PC-3 (cell line): ENCODE results near the gene GPR18. TPM values are rescaled to one million over a fixed set of nuclear protein-coding genes. Genes with fewer than 3 reads are reported as not detected.

Source experiments
- ATAC-seq: fragments of 200-7000 bp; cut with Tn5 transposase; 2 replicates; pipeline ENCODE4 v1.9.1; 2020; ENCODE audit warnings: mild to moderate bottlenecking, moderate library complexity
- BruUV-seq: library from RNA; stranded (reverse); fragments of 400-500 nt; replicated peaks from 2 replicates; lab custom pipeline; 2021; lab: Mats Ljungman, UMichigan
- CTCF ChIA-PET: fragments of 300-600 bp; sonication (Branson Sonifier 250); formaldehyde crosslinking; loops from one replicate; lab custom pipeline; 2022; ENCODE audit warnings: antibody characterized with exemption; lab: Charles Lee
- POLR2A ChIA-PET: fragments of 300-600 bp; sonication (Branson Sonifier 250); formaldehyde crosslinking; loops from one replicate; lab custom pipeline; 2022; ENCODE audit warnings: antibody characterized with exemption; ENCODE audit not compliant: unreplicated experiment; lab: Charles Lee
- DNase-seq: peaks from one replicate; pipeline ENCODE4 v3.0.0-alpha.2; 2015
- H2AFZ ChIP-seq: fragments of 300-600 bp; sonication (generic); 2 replicates; pipeline ENCODE4 v1.6.0; 2016; ENCODE audit warnings: antibody characterized with exemption, low read length
- H3F3A ChIP-seq: fragments of 300-600 bp; sonication (generic); one replicate; pipeline ENCODE4 v1.6.0; 2017; ENCODE audit warnings: antibody characterized with exemption, low read length, control low read depth, mild to moderate bottlenecking; ENCODE audit not compliant: unreplicated experiment
- H3K27ac ChIP-seq: fragments of 300-600 bp; sonication (generic); 2 replicates; pipeline ENCODE4 v1.5.1; 2016; ENCODE audit warnings: mild to moderate bottlenecking, low read length
- H3K27me3 ChIP-seq: fragments of 300-600 bp; sonication (generic); 2 replicates; pipeline ENCODE4 v1.6.1; 2016; ENCODE audit warnings: low read length, mixed read lengths
- H3K36me3 ChIP-seq: fragments of 300-600 bp; sonication (generic); 2 replicates; pipeline ENCODE4 v1.6.1; 2016; ENCODE audit warnings: low read depth, mixed run types, low read length, mixed read lengths
- H3K4me1 ChIP-seq: fragments of 300-600 bp; sonication (generic); 2 replicates; pipeline ENCODE4 v1.5.1; 2016; ENCODE audit warnings: low read length; ENCODE audit not compliant: insufficient read depth
- H3K4me2 ChIP-seq: fragments of 300-600 bp; sonication (generic); 2 replicates; pipeline ENCODE4 v1.6.0; 2016; ENCODE audit warnings: low read length
- H3K4me3 ChIP-seq: fragments of 300-600 bp; sonication (generic); 2 replicates; pipeline ENCODE4 v1.5.1; 2016; ENCODE audit warnings: mild to moderate bottlenecking, low read length, mixed read lengths
- H3K79me2 ChIP-seq: fragments of 300-600 bp; sonication (generic); 2 replicates; pipeline ENCODE4 v1.6.1; 2017; ENCODE audit warnings: low read length, mixed read lengths
- H3K9ac ChIP-seq: fragments of 300-600 bp; sonication (generic); 2 replicates; pipeline ENCODE4 v1.6.0; 2016; ENCODE audit warnings: mild to moderate bottlenecking, low read length
- H3K9me2 ChIP-seq: fragments of 300-600 bp; sonication (generic); replicated peaks from 2 replicates; pipeline ENCODE4 v1.6.1; 2016; ENCODE audit warnings: mixed run types, low read length, mixed read lengths
- H3K9me3 ChIP-seq: fragments of 300-600 bp; sonication (generic); 2 replicates; pipeline ENCODE4 v1.6.1; 2016; ENCODE audit warnings: low read length, mixed read lengths
- H4K20me1 ChIP-seq: fragments of 300-600 bp; sonication (generic); 2 replicates; pipeline ENCODE4 v1.6.1; 2016; ENCODE audit warnings: low read length, mixed read lengths
- EZH2 ChIP-seq: fragments of 300-600 bp; sonication (generic); IDR thresholded peaks from one replicate; pipeline ENCODE4 v1.6.1; 2017; ENCODE audit warnings: antibody characterized with exemption, mild to moderate bottlenecking, low read length; ENCODE audit not compliant: unreplicated experiment
- EZH2phosphoT487 ChIP-seq: fragments of 300-600 bp; sonication (generic); IDR thresholded peaks from 2 replicates; pipeline ENCODE4 v1.6.1; 2018; ENCODE audit warnings: mild to moderate bottlenecking, antibody characterized with exemption, low read length, borderline replicate concordance
- intact Hi-C: fragments of 100-400 bp; cut with micrococcal nuclease; formaldehyde crosslinking; loops from 2 replicates; pipeline ENCODE4 v1.9.0; 2023
- total RNA-seq: library from RNA; depleted of rRNA; stranded (reverse); fragments of >200 nt; gene quantifications from 2 replicates; pipeline ENCODE4 v1.2.3, GENCODE V29; 2014
- TF ChIP-seq, protein P1 (sequence below): fragments of 300-600 bp; sonication (generic); conservative IDR thresholded peaks from 2 replicates; pipeline ENCODE4 v1.5.1; 2017; ENCODE audit warnings: antibody characterized with exemption, low read depth, mild to moderate bottlenecking, low read length

The GPR18 gene
- total RNA-seq, 1 experiment from 2014 or later = not detected

- no TSS peak for BruUV-seq
- Histone ChIP-seq H3F3A (no peaks in the 10 kb centered on the region), H2AFZ (no peak overlapping the region), H4K20me1 (0 out of 2 replicates have a peak, but pooled peaks cover 6% of the 10 kb centered on the region), H3K9me2 (no peaks in the 10 kb centered on the region), H3K27me3 (no peaks in the 10 kb centered on the region), H3K27ac (no peak overlapping the region), H3K4me3 (no peak overlapping the region), H3K79me2 (peaks cover 92% of the 10 kb centered on the region), H3K4me1 (peaks cover under 1% of the 10 kb centered on the region; the same call in 1 of the 2 replicates), H3K9ac (no peak overlapping the region), H3K9me3 (no peaks in the 10 kb centered on the region), H3K4me2 (no peak overlapping the region), H3K36me3 (no peaks in the 10 kb centered on the region)
- no peak for DNase-seq
- TF ChIP-seq, protein P1, sequence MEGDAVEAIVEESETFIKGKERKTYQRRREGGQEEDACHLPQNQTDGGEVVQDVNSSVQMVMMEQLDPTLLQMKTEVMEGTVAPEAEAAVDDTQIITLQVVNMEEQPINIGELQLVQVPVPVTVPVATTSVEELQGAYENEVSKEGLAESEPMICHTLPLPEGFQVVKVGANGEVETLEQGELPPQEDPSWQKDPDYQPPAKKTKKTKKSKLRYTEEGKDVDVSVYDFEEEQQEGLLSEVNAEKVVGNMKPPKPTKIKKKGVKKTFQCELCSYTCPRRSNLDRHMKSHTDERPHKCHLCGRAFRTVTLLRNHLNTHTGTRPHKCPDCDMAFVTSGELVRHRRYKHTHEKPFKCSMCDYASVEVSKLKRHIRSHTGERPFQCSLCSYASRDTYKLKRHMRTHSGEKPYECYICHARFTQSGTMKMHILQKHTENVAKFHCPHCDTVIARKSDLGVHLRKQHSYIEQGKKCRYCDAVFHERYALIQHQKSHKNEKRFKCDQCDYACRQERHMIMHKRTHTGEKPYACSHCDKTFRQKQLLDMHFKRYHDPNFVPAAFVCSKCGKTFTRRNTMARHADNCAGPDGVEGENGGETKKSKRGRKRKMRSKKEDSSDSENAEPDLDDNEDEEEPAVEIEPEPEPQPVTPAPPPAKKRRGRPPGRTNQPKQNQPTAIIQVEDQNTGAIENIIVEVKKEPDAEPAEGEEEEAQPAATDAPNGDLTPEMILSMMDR = no peak
- no peak for TF ChIP-seq EZH2phosphoT487
- TF ChIP-seq EZH2 = no peak
- ChIA-PET POLR2A (no interaction called here), CTCF (no interaction called here)
- no peak for ATAC-seq
- intact Hi-C loops = no loop called here
These were observed 49.2 kb downstream of the GPR18 start for GRCh38 chr13:99208845-99209527.

DNA sequence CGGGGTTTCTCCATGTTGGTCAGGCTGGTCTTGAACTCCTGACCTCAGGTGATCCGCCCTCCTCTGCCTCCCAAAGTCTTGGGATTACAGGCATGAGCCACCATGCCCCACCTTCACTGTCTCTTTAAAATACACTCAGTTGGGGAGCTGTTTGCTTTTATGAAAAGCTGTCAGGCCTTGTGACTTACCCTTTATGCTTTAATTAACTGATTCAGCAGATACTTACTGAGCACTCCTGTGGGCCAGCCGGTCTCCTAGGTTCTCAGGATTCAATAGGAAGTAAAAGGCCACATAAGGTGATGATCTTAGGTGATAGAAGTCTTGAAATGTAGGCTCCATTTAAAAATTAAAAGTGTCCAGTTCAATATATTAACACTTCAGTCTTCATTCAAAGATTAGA, 50.0 kb downstream of the GPR18 start:
- no TSS peak for BruUV-seq
- POLR2A ChIA-PET = no interaction called here
- no peak for ATAC-seq
- Histone ChIP-seq H3F3A (no peaks in the 10 kb centered on the region), H3K4me1 (peaks cover 4% of the 10 kb centered on the region; the same call in 1 of the 2 replicates), H4K20me1 (0 out of 2 replicates have a peak, but pooled peaks cover 7% of the 10 kb centered on the region), H3K4me3 (no peak overlapping the region), H3K9me3 (no peaks in the 10 kb centered on the region), H3K27ac (no peak overlapping the region), H3K27me3 (no peaks in the 10 kb centered on the region), H3K9ac (no peak overlapping the region), H2AFZ (no peak overlapping the region), H3K4me2 (no peak overlapping the region), H3K79me2 (peaks cover 93% of the 10 kb centered on the region), H3K9me2 (no peaks in the 10 kb centered on the region), H3K36me3 (no peaks in the 10 kb centered on the region)
- intact Hi-C loops = no loop called here
- CTCF ChIA-PET = no interaction called here
- TF ChIP-seq, protein P1 = no peak
- TF ChIP-seq EZH2 (no peak), EZH2phosphoT487 (no peak)
- no peak for DNase-seq

DNA sequence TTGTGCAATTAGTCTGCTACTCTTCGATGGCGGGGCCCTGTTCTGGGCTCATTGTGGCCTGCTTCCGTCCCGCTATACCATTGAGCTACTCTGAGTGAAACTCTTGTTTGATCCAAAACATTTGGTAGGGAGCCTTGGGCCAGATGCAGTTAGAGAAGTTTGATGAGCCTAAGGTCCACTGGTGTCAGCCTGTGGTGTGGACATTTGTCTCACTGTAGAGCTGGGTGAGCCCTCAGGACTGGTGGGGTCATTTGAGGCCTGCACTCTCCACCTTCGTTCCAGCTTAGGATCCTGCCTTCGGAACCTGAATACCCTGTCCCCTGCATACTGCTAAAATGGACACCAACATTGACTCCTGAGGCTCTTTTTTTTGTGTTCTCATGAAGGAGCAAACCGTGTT, 50.7 kb downstream of the GPR18 start:
- BruUV-seq = no TSS peak
- Histone ChIP-seq H3K4me2 (no peak overlapping the region), H3K9me2 (no peaks in the 10 kb centered on the region), H3K4me3 (no peak overlapping the region), H2AFZ (no peak overlapping the region), H3K9me3 (no peaks in the 10 kb centered on the region), H3K4me1 (peaks cover 5% of the 10 kb centered on the region; the same call in 1 of the 2 replicates), H4K20me1 (peaks cover 7% of the 10 kb centered on the region; the same call in 1 of the 2 replicates), H3F3A (no peaks in the 10 kb centered on the region), H3K27me3 (no peaks in the 10 kb centered on the region), H3K79me2 (peaks cover 92% of the 10 kb centered on the region), H3K27ac (no peak overlapping the region), H3K36me3 (no peaks in the 10 kb centered on the region), H3K9ac (no peak overlapping the region)
- DNase-seq = no peak
- ChIA-PET CTCF (no interaction called here), POLR2A (no interaction called here)
- no peak for ATAC-seq
- no peak for TF ChIP-seq EZH2
- TF ChIP-seq, protein P1 = no peak
- no peak for TF ChIP-seq EZH2phosphoT487
- intact Hi-C loops = no loop called here
